ENCODE measurements around the gene BTBD9.

BTBD9 gene

DNA sequence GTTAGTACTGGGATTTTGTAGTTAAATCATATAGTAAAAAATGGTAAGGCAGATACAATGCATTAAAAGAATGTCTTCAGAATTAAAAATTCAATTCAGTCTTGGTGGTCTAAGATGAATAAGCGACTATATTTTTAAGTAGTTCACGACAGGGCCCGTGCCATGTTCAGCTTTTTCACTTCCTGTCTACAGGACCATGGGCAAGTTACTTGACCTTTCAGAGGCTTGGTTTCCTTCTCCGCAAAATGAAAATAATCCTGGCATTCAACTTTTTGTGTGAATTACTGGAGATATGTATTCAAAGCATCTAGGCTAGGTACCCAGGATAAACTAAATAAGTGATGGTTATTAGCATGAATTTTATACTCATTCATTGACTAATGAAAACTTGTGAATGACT is 216.0 kb downstream of the BTBD9 start:
- no peak for DNase-seq

DNA sequence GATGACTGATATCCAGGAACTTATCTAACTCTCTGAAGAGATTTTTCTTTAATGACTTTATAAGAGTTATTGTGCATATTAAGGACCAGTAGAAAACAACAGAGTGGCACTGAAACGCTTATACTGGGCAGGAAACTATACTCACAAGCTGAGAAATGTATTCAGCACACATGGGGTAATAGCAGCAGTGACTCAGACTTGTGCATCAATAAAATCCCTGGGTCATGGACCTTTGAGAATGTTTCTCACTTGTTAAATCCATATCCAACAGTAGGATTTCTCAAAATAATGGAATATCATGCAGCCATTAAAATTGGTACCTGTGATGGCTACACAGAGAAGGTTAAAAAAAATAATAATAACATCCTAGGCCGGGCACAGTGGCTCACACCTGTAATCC is 219.5 kb downstream of the BTBD9 start:
- DNase-seq = no peak

DNA sequence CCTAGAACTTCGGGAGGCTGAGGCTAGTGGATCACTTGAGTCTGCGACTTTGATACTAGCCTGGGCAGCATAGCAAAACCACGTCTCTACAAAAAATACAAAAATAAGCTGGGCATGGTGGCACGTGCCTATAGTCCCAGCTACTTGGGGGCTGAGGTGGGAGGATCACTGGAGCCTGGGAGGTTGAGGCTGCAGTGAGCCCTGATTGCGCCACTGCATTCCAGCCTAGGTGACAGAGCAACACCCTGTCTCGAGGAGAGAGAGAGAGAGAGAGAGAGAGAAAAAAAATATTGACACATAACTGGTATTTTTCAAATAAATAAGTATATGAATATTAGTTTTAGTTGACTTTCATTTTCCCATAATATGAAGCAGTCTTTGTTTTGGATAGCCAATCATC is 222.2 kb downstream of the BTBD9 start:
- no peak for DNase-seq

DNA sequence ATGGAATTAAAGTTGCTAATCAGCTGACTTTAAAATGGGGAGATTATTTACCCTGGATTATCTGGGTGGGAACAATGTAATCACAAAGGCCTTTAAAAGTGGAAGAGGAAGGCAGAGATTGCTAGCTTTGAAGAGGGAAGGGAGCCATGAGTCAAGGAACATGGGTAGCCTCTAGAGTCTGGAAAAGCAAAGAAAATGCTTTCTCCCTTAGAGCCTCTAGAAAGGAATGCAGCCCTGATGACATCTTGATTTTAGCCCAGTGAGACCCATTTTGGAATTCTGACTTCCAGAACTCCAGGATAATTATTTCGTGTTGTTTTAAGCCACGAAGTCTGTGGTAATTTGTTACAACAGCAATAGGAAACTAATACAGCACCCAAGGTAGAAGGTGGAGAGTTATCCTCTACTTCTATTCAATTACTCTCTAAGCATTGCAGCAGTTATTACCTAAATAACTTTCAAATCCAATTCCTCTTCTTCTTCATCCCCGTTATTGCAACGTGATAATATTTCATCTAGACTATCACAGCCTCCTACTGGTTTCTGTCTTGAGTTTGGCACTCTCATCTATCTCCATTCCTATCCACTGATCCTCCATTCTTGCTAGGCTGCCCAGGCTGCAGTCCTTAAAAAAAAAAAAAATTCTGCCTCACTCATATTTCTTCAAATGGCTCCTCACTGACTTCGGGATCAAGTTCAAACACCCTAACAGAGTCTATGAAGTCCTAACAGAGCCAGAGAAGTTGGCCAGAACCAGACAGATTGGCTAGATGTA is 224.3 kb downstream of the BTBD9 start:
- DNase-seq = no peak

DNA sequence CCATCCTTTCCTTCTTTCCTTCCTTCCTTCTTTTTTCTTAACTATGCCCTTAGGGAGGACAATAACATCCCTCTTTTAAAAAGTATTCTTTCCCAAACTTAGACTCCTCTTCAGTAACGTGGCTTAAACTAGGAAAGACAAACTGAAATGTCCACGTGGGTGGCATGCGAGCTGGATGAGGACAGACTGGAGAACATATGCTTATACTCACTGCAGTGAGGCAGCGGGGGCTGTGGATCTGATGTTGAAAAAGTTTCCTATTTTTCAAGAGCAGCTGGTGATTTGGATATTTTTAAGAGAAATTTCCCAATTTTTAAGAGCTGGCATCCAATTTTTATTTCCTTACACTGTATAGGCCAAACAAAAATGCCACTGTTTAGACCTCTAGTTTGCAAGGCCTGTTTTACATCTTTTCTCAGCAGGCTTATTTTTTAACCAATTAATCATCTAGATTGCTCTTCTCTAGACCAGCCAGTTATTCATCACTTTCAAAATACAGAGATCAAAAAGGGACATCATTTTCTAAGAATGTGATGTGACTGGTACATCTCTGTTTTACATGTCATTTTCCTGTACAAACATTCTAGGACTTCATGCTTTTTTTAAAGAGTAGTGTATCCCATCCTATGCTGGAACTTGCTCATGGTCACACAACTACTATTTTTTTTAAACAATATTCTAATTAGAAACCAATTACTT is 226.5 kb downstream of the BTBD9 start:
- no peak for DNase-seq

DNA sequence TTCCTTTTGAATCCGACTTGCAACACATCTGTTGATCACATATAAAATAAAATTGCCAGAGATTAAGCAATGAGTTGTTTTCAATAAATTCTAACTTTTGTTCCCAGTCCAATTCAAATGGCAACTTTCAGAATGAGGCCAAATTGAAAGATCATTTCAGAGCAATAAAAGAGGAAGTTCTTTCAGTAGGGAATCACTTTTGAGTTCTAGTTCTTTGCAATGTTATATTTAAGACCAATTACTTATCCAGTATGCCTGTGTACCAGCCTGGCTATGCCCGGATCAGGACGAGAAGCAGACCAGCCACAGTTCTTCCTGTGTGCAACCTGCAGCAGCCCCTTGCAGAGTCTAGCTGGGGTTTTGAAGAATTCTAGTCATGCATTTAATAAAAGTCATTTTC is 232.5 kb downstream of the BTBD9 start:
- DNase-seq = no peak

DNA sequence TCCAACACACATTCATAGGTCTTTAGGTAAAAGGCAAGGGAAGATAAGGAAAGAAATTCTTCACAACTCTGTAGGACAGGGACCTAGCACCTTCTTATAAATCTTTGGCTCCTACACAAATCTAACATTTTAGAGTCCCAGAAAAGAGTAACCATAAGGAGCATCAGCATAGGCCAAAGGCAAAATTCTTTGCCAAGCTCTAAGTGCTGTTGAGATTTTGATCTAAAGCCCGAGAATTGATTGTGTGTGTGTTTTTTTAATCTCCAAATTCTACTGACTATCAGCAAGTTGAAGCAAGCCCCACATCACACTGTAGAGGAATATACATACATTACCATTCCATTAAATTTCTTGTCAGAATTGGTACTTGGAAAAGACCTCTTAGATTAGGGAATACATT is 233.6 kb downstream of the BTBD9 start:
- DNase-seq = no peak

DNA sequence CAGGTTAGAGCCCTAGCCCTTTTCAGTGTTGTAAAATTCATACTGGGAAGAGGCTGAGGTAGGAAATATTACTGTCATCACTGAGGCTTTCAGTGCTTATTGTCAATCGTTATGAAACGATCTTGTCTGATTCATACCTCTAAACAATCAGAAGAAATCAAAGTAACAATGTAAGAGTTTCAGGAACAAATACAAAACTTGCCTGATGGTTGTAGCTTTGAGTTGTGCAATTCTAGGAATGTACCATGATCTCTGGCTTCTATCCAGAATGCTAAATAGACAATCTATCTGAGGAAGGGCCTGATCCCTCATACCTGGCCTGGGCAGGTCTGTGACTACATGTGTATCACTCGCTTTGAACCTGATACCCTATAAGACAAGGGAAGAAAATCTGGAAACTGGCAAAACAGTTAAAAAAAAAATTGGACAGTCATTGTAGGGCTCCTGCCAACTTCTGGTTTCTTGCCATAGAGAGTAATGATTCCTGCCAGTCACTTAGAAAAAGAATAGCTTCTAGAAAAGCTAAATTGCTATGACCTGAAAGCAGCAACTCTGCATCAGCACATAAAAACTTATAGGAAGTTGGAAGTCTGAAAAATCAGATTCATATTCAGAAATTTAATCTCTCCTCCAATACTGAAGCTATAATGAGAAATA is 234.7 kb downstream of the BTBD9 start:
- no peak for DNase-seq

DNA sequence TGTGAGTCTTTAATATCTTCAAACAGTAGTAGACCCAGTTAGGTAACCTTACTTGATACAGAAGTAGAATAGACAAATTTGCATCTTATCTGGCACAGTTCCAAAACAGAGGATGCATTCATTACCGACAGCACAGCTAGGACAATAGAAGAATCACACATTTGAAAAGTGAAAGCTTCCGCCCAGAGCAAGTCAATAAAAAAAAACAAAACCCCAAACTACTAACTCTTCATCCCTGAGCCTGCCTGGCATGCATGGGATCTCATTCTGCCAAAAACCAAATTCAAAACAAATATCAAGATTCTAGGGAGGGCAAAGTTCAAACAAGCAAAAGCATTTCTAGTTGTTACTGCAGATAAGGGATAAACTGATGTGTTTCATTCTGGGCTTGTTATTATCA is 235.4 kb downstream of the BTBD9 start:
- no peak for DNase-seq

DNA sequence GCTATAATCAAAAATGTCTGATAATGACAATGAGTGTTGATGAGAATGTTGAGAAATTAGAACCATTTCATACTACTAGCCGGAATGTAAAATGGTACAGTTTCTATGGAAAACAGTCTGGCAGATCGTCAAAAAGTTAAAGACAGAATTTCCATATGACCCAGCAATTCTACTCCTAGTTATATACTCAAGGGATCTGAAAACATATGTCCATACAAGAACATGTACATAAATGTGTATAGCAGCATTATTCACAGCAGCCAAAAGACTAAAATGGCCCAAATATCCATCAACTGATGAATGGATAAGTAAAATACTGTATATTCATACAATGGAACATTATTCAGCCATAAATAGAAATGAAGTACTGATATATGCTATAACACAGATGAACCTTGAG is 236.2 kb downstream of the BTBD9 start:
- no peak for DNase-seq

DNA sequence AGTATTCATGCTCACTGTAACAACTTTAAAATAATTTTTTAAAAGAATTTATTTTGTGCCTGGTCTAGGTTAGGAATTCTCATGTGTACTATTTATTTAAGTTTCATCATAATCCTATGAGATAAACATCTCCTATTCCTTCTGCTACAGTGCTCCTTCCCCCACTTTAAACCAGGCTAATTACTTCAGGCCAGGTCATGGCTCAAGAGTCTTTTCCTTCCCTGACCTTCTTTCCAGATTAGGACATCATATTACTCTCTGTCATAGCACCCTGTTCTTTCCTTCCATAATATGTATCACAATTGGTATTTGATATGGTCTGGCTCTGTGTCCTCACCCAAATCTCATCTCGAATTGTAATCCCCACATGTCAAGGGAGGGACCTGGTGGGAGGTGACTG is 239.0 kb downstream of the BTBD9 start:
- no peak for DNase-seq

DNA sequence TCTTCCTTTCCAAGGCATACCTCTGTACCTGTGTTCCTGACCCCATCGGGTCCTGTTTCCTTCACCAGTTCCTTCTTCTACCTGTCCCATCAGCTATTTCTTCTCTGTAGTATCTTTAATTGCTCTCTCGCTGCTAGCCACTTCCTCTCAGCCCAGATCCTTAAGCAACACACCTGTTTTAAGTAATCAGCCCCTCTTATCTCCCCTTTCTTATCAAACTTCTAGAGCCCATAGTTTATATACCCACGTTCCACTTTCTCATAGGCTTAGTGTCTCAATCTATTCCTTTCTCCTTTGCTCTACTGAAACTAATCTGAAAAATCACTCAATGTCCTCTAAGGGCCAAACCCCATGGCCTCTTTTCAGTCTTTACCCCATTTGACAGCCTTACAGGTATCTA is 239.6 kb downstream of the BTBD9 start:
- no peak for DNase-seq

DNA sequence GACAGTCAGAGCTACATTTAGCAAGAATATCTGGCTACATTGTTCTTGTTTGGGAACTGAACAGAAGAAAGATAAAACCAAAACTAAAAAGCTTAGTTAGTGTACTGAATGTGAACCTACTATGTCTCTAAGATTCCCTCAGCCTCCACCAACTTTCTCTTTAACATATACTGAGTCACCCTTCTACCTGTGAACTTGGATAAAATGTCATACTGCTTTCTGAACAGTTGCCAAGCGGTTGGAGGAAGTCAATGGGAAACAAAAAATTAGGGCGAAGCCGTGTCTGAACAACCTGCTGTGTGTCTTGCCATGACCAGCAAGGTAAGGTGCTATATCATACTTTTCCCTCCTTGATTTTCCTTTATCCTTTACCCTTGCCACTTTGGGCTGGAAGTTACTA is 243.5 kb downstream of the BTBD9 start:
- DNase-seq = no peak

DNA sequence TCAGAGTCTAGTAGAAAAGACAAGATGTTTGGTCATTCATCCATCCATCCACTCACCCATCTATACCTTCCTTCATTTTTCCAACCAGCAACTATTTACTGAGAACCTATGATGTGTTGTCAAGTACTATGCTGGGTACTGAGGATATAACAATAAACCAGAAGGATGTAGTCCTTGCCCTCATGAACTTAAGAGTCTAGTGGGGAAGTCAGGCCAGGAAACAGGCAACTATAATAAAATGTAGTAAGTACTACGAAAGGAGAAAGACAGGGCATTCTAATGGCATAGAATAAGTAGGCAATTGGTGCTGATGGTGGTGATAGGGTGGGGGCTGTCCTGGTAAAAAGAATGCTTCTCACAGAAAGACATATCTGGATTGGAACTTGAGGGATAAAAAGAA is 245.7 kb downstream of the BTBD9 start:
- DNase-seq = no peak

DNA sequence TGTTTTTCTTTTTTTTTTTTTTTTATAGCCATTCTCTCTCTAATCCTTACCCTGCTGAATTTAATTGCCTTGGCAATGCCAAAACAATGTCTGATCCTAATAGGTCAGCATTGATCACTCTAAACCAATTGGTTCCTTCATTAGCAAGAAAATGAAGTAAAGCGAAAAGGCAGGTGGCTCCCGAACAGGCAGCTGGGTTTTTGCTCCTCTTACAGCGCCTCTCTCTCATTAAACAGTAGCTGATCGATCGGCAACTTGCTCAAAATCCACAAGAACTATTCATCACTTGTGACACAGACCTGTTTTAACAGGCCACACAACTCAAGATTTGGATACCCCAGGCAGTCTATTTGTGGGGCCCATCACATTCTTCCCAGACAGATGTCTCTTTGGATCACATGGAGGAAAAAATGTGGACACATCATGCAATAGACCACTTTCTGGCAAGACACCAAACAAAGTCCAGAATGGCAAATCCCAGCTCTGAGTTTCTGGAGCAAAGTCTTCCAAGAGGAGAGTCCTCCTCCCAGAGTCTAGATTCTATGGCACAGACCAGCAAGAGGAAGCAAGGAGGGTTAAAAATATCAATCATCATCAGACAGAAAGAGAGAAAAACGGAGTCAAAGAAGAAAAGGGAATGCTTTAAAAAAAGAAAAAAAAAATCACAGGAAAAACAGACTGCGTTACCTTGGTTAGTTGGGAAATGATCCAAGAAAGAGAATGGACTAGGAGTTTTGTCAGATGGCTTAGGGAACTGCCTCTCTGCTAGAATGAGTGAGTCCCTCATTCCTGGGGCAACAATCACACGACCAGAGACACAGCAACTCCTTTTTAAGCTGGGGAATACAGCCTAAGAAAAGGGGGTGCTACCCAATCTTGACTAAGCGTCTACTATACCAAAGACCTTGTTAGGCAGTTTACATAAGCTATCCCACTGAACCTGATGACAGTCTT is 247.8 kb downstream of the BTBD9 start:
- DNase-seq = no peak

DNA sequence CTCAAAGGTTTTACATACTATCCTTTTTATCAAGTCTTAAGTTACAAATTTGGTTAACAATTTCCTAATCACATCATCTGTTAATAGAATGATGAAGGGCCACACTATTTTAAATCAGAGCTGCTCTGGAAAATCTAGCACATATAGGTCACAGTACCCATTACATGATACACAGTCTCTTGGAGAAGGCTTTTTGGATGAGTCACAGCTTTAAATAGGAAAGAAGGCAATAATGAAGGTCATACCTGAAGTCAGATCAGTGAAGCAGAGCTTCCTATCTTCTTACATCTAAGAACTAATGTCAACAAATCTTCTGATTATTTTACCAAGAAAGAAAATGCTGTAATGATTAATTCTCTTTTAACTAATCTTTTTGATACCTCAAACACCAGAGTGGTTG is 248.5 kb downstream of the BTBD9 start:
- no peak for DNase-seq

DNA sequence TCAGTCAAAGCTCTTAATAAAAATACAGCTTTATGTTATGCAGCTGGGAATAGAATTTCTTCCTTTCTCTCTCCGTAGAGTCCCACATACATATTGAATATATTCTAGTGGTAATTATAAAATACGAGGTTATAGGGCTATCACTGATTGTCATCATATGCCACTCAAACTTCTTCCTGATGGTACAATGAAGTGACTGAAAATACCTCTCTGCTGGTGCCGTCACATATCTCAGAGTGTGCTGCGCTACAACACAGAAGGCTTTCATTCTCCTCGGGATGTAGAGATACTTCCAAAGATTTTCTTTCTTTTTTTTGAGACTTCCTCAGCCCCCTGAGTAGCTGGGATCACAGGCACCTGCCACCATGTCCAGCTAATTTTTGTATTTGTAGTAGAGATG is 249.9 kb downstream of the BTBD9 start:
- DNase-seq = no peak

DNA sequence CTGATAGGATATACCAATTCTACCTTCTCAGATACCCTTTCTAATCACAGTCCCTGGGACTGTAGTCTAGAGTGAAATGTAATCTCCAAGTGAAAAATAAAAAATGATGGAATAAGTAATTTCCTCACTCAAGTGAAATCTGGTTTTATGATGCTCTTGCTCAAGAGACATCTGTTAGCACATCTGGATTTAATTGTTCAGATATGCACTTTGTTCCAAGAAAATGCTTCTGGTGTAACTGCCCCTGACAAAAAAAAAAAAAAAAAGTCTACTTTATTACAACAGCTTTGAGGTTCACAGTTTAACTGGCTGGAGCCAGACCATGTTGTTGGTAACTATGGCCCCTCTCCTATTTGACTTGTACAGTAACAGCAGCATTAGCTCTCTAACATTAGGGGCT is 251.8 kb downstream of the BTBD9 start:
- no peak for DNase-seq

DNA sequence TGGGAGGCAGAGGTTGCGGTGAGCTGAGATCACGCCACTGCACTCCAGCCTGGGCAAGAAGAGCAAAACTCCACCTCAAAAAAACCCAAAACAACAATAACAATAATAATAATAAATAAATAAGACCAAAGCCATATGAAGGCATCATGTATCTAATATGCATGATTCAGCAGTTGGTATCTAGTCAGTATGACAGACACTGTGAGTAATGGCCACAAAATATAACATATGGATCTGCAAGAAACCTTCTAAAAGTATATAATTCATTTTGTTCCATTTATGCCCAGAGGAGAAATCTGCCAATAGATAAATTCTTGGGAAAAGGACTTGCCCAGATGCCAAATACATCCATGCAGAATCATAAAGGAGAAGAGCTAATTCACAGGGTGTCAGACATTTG is 252.3 kb downstream of the BTBD9 start:
- DNase-seq = no peak

DNA sequence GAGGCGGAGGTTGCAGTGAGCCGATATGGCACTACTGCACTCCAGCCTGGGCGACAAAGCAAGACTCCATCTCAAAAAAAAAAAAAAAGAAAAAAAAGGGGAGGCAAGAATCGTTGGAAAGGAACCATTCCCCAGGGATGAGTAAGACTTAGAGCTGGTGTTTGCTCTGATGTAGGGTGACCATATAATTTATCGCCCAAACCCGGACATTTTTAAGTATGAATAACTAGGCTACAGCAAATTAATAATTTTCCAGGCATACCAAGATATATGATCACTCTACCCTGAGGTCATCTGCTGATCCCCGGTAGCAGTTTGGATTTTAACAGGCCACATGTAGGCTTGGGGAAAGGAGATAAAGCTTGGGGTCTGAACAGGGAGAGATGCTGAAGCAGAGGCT is 260.9 kb downstream of the BTBD9 start:
- no peak for DNase-seq

DNA sequence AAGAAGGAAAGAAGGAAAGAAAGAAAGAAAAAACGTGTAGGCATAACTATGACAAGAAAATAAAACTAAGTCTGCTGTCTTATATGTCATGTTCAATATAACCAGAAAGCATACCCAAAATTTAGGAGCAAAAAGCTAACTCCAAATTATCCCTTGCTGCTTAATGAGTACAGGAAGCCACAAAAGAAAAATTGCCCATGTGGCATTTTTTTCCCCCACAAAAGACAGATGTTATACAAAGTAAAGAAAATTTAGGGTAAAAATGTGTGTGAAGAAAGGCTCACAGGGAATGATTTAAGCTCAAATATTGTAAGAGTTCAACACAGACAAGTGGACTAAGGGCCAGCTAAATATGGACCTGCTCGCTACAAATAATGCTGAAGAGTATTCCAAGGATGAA is 263.8 kb downstream of the BTBD9 start:
- DNase-seq = no peak

DNA sequence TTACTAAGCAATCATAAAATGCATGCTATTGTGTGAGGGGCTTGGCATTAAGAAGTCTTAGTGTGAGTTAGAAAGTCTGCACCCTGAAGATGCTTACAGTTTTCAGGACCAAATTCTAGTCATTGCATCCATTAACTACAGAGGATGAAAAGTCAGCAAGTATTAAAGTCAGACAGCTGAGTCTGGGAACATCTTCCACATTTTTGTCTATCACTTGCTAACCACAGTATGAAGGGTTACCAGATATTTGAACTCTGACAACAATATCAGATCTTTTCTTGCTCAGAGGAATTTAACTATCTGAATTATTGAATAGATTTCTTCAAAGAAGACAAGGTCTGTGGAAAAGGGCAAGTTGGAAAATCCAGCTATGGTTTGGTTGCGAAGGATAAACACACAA is 264.4 kb downstream of the BTBD9 start:
- no peak for DNase-seq

DNA sequence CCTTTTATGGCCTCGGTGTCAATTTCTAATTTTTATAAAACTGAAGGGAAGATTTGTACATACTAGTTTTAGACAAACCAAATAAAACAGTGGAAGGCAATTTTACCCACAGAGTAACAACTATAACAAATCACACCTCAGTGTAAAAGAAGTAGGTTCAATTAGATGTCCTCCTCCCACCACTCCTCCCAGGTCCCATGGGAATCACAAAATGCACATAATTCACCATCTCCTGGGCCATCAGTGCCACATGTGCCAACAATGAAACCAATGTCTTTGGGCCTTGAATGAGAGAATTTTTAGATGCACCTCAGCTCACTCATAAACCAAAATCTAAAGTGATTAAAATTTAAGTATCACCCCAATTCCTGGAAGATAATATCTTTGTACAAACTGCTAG is 267.8 kb downstream of the BTBD9 start:
- DNase-seq = no peak
